Jurkat, Clone E6-1 (cell line): ENCODE data around the gene TAF11L13.

Experiments
- DNase-seq: peaks from one replicate; pipeline ENCODE4 v3.0.0-alpha.2; 2011; ENCODE audit warnings: low read depth, low spot score
- H3K4me3 ChIP-seq: 2 replicates; pipeline ENCODE4 v1.5.1; 2011; ENCODE audit warnings: mild to moderate bottlenecking, low read length, control low read depth, moderate library complexity

Gene TAF11L13

DNA sequence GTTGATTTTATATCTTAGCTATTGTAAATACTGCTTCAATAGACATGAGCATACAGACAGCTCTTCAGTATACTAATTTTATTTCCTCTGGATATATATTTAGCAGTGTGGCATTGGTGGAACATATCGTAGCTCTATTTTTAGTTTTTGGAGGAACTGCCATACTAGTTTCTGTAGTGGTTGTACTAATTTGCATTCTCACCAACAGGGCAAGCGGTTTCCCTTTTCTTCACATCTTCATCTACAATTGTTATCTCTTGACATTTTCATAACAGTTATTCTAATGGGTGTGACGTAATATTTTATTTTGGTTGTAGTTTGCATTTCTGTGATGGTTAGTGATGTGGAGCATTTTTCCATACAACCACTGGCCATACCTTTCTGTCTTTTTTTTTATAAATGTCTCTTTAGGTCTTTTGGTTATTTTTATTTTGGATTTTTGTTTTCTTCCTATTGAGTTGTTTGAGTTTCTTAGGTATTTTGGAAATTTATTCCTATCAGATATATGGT lies 34.9 kb downstream of the TAF11L13 start:
- DNase-seq: no peak
- no peak overlapping the region for H3K4me3 ChIP-seq

GRCh38 chr5:17670353-17670752 lies 38.5 kb downstream of the TAF11L13 start:
- no peak overlapping the region for H3K4me3 ChIP-seq
- DNase-seq: no peak

- no peak overlapping the region for H3K4me3 ChIP-seq
- DNase-seq: no peak
These were observed 47.0 kb downstream of the TAF11L13 start for GRCh38 chr5:17678751-17679324.

DNA sequence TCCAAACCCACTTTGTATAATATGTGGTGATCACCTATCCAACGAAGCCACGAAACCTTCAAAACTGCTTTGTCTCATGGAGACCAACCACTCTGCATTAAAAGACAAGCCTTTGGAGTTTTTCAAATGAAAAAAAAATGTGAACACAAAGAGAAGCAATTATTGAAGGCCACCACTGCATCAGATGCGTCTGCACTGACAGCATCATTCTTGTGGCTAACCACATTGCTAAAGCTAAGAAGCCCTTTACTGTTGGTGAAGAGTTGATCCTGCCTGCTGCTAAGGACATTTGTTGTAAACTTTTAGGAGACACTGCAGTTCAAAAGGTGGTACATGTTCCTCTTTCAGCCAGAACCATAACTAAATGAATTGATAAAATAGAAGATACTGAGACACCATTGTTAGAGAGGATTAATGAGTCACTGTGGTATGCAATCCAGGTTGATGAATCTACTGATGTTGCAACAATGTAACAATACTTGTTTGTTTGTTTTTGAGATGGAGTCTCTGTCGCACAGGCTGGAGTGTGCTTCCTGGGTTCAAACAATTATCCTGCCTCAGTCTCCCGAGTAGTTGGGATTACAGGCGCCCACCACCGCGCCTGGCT lies 47.8 kb downstream of the TAF11L13 start:
- H3K4me3 ChIP-seq: no peak overlapping the region

GRCh38 chr5:17680737-17681136 lies 48.8 kb downstream of the TAF11L13 start:
- no peak overlapping the region for H3K4me3 ChIP-seq
- DNase-seq: no peak

More for the DNA sequence above, 47.8 kb downstream of the TAF11L13 start:
- DNase-seq: no peak
